HEK293T (cell line): ENCODE results near the gene IRF8.
"Not testable (repeated sequence)": the region's sequence is repeated elsewhere in the genome, so short reads cannot be mapped to it uniquely, and the experiment has no call there.

Experiments
- CTCF ChIA-PET: fragments of 350-600 bp; formaldehyde crosslinking; extraction: SDS; loops from one replicate; lab custom pipeline; 2021; ENCODE audit warnings: antibody characterized with exemption, inconsistent platforms; lab: Yijun Ruan, JAX
- POLR2A ChIA-PET: fragments of 350-600 bp; formaldehyde crosslinking; extraction: SDS; loops from one replicate; lab custom pipeline; 2020; ENCODE audit warnings: antibody characterized with exemption, inconsistent platforms; lab: Yijun Ruan, JAX
- DNase-seq: peaks from one replicate; pipeline ENCODE4 v3.0.0; 2012; ENCODE audit warnings: mixed read lengths; ENCODE audit errors: extremely low spot score
- ARNT ChIP-seq: fragments of 450-650 bp; IDR thresholded peaks from 2 replicates; pipeline ENCODE4 v1.6.1; 2017; ENCODE audit warnings: mild to moderate bottlenecking
- BHLHE40 ChIP-seq: fragments of 450-650 bp; IDR thresholded peaks from 2 replicates; pipeline ENCODE4 v1.6.1; 2016; ENCODE audit warnings: mild to moderate bottlenecking, moderate library complexity, borderline replicate concordance
- CTBP1 ChIP-seq: fragments of 450-650 bp; IDR thresholded peaks from 2 replicates; pipeline ENCODE4 v1.6.1; 2016; ENCODE audit warnings: borderline replicate concordance
- ELF4 ChIP-seq: fragments of 450-650 bp; IDR thresholded peaks from 2 replicates; pipeline ENCODE4 v1.6.1; 2017; ENCODE audit warnings: antibody characterized with exemption
- FOXA1 ChIP-seq: fragments of 450-650 bp; IDR thresholded peaks from 2 replicates; pipeline ENCODE4 v1.6.1; 2016; ENCODE audit warnings: mild to moderate bottlenecking
- FOXK2 ChIP-seq: fragments of 450-650 bp; IDR thresholded peaks from 2 replicates; pipeline ENCODE4 v1.6.1; 2016; ENCODE audit warnings: mild to moderate bottlenecking
- FOXM1 ChIP-seq: fragments of 450-650 bp; IDR thresholded peaks from 2 replicates; pipeline ENCODE4 v1.6.1; 2017; ENCODE audit warnings: mild to moderate bottlenecking, borderline replicate concordance
- HDGF ChIP-seq: fragments of 450-650 bp; IDR thresholded peaks from 2 replicates; pipeline ENCODE4 v1.6.1; 2017; ENCODE audit warnings: antibody characterized with exemption, borderline replicate concordance
- L3MBTL2 ChIP-seq: fragments of 450-650 bp; conservative IDR thresholded peaks from 2 replicates; pipeline ENCODE4 v1.6.1; 2016; ENCODE audit warnings: mild to moderate bottlenecking
- LEF1 ChIP-seq: fragments of 450-650 bp; IDR thresholded peaks from 2 replicates; pipeline ENCODE4 v1.6.1; 2017; ENCODE audit warnings: mild to moderate bottlenecking, borderline replicate concordance
- NFRKB ChIP-seq: fragments of 450-650 bp; IDR thresholded peaks from 2 replicates; pipeline ENCODE4 v1.6.1; 2016; ENCODE audit warnings: mild to moderate bottlenecking, moderate library complexity
- PKNOX1 ChIP-seq: fragments of 450-650 bp; IDR thresholded peaks from 2 replicates; pipeline ENCODE4 v1.6.1; 2016
- SP1 ChIP-seq: fragments of 450-650 bp; IDR thresholded peaks from 2 replicates; pipeline ENCODE4 v1.6.1; 2017
- SUZ12 ChIP-seq: fragments of 450-650 bp; IDR thresholded peaks from 2 replicates; pipeline ENCODE4 v1.6.1; 2016; ENCODE audit warnings: mild to moderate bottlenecking
- TARDBP ChIP-seq: fragments of 450-650 bp; IDR thresholded peaks from 2 replicates; pipeline ENCODE4 v1.6.1; 2016
- ZNF384 ChIP-seq: fragments of 450-650 bp; IDR thresholded peaks from 2 replicates; pipeline ENCODE4 v1.6.1; 2016

IRF8 gene

GRCh38 chr16:85905110-85906095, 6.4 kb downstream of the IRF8 start:
- CTCF ChIA-PET: no interaction called here
- POLR2A ChIA-PET: no interaction called here
- TF ChIP-seq FOXK2: no peak
- no peak for TF ChIP-seq BHLHE40
- TF ChIP-seq PKNOX1: no peak
- TF ChIP-seq ZNF384: no peak
- DNase-seq: no peak

- DNase-seq: no peak
- ChIA-PET POLR2A (no interaction called here), CTCF (no interaction called here)
- TF ChIP-seq SP1: no peak
- TF ChIP-seq FOXK2: no peak
- no peak for TF ChIP-seq BHLHE40
- no peak for TF ChIP-seq CTBP1
- TF ChIP-seq PKNOX1: no peak
- no peak for TF ChIP-seq ELF4
- TF ChIP-seq FOXA1: no peak
- no peak for TF ChIP-seq TARDBP
- no peak for TF ChIP-seq NFRKB
- no peak for TF ChIP-seq SUZ12
- TF ChIP-seq FOXM1: no peak
These were observed 7.4 kb downstream of the IRF8 start for GRCh38 chr16:85906349-85906748.

GRCh38 chr16:85907231-85907630, 8.3 kb downstream of the IRF8 start:
- CTCF ChIA-PET, DNase-seq, POLR2A ChIA-PET: not testable (repeated sequence)

- ChIA-PET CTCF (no interaction called here), POLR2A (interaction anchor here (1.5 kb wide), 1 partner anchor 9 kb away, joined by 3 read pairs; no protein-coding TSS in a partner anchor)
- TF ChIP-seq ZNF384: no peak
- no peak for TF ChIP-seq NFRKB
- TF ChIP-seq LEF1: no peak
- TF ChIP-seq ARNT: no peak
- no peak for TF ChIP-seq FOXK2
- TF ChIP-seq SP1: no peak
- TF ChIP-seq ELF4: no peak
- TF ChIP-seq L3MBTL2: no peak
- no peak for TF ChIP-seq CTBP1
- TF ChIP-seq SUZ12: no peak
- TF ChIP-seq HDGF: no peak
- TF ChIP-seq TARDBP: no peak
- no peak for TF ChIP-seq BHLHE40
- TF ChIP-seq FOXM1: no peak
- no peak for TF ChIP-seq PKNOX1
- DNase-seq: no peak
These were observed 9.5 kb downstream of the IRF8 start for GRCh38 chr16:85908444-85908843.

- CTCF ChIA-PET: no interaction called here
- no peak for TF ChIP-seq FOXM1
- no peak for TF ChIP-seq SUZ12
- TF ChIP-seq BHLHE40: no peak
- no peak for TF ChIP-seq LEF1
- TF ChIP-seq NFRKB: no peak
- no peak for TF ChIP-seq FOXA1
- POLR2A ChIA-PET: interaction anchor here (1.5 kb wide), 1 partner anchor 10 kb away, joined by 3 read pairs; no protein-coding TSS in a partner anchor
- DNase-seq: no peak
These were observed 10.1 kb downstream of the IRF8 start for GRCh38 chr16:85908889-85909589.

- CTCF ChIA-PET: no interaction called here
- no peak for DNase-seq
- no peak for TF ChIP-seq FOXM1
- no peak for TF ChIP-seq CTBP1
- POLR2A ChIA-PET: interaction anchor here (1.5 kb wide), 1 partner anchor 11 kb away, joined by 3 read pairs; no protein-coding TSS in a partner anchor
These were observed 11.2 kb downstream of the IRF8 start for GRCh38 chr16:85909932-85910853.
